Measurements from ENCODE around the gene PEX10.

DNA sequence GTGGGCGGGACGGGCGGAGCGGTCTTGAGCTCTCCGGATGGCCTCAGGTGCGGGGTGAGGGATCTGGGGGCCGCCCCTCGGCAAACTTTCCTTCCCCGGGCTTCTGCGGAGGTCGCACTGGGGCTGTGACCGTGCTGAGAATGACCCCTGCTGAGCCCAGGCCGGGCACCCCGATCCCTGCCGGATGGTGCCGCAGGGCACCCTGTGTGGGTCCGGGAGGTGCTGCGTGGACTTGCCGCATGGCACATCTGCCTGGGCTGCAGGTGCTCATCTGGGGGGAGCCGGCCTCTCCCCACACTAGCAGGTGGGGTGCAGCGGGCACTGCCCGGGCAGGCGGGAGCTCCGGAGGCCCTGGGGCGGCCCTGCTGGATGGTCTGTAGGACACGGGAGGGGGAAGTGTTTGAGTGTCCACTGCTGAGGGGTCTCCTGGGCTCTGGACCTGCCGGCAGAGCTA lies 31.8 kb upstream of the PEX10 start:
- TF ChIP-seq, protein P1, sequence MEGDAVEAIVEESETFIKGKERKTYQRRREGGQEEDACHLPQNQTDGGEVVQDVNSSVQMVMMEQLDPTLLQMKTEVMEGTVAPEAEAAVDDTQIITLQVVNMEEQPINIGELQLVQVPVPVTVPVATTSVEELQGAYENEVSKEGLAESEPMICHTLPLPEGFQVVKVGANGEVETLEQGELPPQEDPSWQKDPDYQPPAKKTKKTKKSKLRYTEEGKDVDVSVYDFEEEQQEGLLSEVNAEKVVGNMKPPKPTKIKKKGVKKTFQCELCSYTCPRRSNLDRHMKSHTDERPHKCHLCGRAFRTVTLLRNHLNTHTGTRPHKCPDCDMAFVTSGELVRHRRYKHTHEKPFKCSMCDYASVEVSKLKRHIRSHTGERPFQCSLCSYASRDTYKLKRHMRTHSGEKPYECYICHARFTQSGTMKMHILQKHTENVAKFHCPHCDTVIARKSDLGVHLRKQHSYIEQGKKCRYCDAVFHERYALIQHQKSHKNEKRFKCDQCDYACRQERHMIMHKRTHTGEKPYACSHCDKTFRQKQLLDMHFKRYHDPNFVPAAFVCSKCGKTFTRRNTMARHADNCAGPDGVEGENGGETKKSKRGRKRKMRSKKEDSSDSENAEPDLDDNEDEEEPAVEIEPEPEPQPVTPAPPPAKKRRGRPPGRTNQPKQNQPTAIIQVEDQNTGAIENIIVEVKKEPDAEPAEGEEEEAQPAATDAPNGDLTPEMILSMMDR (IDR thresholded peaks at IDR 0.05) = no peak
- no peak for TF ChIP-seq POLR2A (IDR thresholded peaks at IDR 0.05)

All from esophagus squamous epithelium (tissue), 4 donors.